CD4-positive, alpha-beta T cell treated with Interleukin-12 subunit alpha and Interleukin-12 subunit beta, for 1 hour (primary cell): Measurements from ENCODE around the gene QRSL1.
"Not testable (repeated sequence)": the region's sequence is repeated elsewhere in the genome, so short reads cannot be mapped to it uniquely, and the experiment has no call there.

Source experiments
- DNase-seq: peaks from one replicate; pipeline ENCODE4 v3.0.0-alpha.2; 2020

The QRSL1 gene

DNA sequence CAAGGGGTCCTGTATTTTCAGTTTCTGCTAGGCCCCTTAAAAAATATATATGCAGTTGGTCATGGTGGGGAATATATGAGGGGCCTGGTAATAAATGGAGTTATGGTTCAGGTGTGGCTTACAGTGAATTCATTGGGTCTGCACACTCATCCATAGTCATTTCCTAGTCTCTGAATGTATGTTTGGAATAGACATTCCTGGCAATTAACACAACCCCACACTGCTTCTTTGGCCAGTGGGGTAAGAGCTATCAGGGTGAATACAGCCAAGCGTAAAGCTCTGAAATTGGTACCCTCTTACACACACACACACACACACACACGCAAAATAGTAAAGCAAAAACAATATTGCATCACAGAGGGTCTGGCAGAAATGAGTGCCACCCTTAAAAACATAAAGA, 56.5 kb downstream of the QRSL1 start:
- no peak for DNase-seq

GRCh38 chr6:106688177-106688951, 59.0 kb downstream of the QRSL1 start:
- DNase-seq = no peak

DNA sequence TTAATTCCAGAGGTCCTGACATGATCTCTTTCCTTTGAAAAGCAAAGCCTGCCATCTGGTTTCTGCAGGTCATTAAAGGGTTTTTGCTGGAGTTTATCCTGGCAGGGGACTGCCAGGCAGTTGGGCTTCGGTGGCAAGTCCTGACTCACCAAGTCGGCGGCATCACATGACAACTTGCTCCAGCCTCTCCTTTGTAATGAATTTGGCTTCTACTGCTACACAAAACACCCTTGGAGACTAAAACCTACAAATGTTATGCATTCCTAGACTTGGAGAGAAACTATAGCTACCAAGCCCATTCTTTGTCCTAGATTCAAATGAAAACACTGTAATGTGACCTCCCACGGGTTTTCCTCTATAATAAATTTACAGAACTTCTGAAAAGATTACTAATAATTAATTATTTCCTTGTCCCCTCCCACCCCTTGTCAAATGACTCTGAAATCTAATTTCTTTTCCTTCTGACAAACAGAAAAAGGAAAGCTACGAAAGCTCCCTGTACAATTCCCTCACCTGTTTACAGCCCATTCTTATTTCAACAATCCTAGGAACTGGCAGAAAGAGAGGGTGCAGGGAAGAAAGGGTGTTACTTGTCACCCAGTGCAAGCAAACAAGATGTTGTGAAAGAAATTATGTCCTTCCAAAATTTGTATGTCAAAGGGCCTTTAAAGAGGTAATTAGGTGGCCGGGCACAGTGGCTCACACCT, 62.9 kb downstream of the QRSL1 start:
- DNase-seq = no peak

- no peak for DNase-seq
Observed at GRCh38 chr6:106692819-106693208, 63.4 kb downstream of the QRSL1 start.

- DNase-seq = no peak
Observed at GRCh38 chr6:106693418-106693817, 64.0 kb downstream of the QRSL1 start.

DNA sequence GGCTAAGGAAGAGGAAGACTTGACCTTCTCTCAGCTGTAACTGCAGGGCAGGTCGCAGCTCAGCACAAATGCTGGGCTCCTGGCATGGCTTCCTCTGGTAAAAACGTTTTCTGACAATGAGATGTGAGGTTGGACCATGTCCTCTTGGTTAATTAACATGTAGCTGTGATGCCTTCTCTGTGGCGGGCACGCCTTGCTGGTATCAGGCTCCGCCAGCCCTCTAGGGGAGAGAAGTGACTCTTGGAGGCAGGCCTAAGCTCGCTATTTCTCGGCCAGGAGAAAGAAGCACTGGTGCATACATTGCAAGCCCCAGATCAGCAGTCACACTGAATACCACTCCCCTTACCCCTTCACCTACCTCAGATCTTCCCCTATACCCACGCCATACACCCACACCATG, 65.0 kb downstream of the QRSL1 start:
- no peak for DNase-seq

DNA sequence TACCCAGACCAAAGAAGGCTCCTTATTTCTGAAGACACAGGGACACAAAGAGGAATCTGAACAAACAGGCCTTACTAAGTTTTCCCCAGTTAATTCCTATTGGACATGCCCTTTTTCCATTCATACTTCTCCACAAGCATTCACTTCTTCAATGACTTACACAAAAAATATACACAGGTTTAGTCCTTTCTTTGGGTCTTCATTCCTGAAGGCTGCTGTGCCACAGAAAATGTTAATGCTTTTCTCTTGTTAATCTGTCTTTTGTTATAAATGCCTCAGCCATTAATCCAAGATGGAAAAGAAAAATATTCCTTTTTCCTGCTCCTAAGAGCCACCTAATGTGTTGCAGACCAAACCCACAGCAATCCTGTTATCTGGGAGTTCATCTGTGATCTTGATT, 71.2 kb downstream of the QRSL1 start:
- no peak for DNase-seq

DNA sequence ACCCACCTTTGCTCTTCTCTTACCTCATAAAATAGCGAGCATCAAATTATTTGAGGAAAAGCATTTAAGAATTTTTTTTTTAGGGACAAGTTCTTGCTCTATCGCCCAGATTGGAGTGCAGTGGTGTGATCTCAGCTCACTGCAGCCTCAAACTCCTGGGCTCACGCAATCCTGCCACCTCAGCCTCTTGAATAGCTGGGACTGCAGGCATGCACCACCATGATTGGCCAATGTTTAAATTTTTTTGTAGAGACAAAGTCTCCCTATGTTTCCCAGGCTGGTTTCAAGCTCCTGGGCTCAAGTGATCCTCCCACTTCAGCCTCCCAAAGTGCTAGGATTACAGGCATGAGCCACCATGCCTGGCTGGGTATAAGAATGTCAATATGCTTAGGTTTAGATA, 71.8 kb downstream of the QRSL1 start:
- DNase-seq = not testable (repeated sequence)

DNA sequence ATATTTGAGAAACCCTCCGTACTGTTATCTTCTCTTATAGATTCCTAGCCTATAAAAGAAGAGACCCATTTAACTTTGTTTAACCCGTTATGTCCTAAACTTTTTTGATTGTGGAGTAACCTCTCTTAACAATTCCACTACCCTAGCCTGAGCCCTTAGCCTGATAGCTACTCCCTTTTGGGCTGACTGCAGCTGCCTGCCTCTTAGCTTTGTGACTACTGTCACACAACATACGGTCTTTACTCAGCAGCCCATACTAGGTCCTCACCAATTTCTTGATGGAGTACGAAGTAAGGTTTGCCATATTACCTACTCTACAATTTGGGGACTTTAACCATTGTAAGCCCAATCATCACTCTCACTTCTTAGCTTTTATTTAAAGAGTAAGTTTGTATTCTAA, 72.7 kb downstream of the QRSL1 start:
- no peak for DNase-seq

- DNase-seq = no peak
Observed at GRCh38 chr6:106702451-106703110, 73.2 kb downstream of the QRSL1 start.

DNA sequence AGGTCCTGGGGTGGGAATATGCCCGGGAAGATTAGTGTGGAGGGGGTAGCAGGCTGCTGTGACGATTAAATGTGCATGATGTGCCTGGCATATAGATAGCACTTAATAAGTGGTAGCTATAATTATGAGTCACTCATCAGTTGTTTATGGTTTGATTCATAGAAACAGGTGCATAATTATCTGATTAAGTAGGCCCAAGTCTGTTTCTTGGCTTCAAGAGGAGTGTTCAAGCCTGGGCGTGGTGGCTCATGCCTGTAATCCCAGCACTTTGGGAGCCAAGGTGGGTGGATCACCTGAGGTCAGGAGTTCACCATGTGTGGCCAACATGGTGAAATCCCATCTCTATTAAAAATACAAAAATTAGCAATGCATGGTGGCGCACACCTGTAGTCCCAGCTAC, 74.9 kb downstream of the QRSL1 start:
- no peak for DNase-seq

GRCh38 chr6:106705156-106705555, 75.8 kb downstream of the QRSL1 start:
- no peak for DNase-seq

- no peak for DNase-seq
Observed at GRCh38 chr6:106710580-106710979, 81.2 kb downstream of the QRSL1 start.

DNA sequence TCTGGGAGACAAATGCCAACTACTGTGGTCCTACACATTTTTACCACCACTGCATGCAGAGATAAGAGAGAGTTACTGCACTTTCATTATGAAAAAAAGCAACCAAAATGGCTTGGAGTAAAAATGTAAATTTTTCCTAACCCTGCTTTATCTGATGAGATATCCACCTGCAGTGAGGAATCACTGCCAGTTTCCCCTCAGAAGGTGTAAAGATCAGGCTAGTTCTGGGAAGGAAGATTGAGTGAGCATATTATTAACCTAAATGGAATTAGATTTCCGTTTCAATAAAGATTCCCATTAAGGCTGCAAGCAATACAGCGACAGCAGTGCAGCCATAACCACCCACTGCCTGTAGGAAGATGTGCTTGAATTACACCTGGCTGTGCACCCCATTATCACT, 84.9 kb downstream of the QRSL1 start:
- no peak for DNase-seq

DNA sequence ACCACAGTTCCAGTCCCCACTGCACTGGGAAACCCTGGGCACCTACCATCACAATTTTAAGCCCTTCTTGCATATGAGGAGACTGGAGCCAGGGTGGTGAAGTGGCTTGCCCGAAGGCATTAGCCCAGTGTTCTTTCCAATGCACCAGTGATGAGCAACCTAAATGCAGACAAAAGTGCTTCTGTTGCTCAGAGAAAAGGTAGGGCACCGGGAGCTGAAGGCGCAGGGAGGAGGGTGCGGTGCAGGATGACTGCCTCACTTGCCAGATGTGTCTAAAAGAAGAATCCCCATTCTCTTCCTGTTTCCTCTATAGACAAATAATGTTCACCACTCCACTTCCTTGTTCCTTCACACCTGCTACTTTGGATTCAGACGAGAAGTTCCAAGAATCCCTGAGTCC, 86.5 kb downstream of the QRSL1 start:
- no peak for DNase-seq

GRCh38 chr6:106716966-106717365, 87.6 kb downstream of the QRSL1 start:
- DNase-seq = no peak
